Karpas-422 (cell line): ENCODE measurements around the gene CNGA1. TPM values are rescaled to one million over a fixed set of nuclear protein-coding genes. Genes with fewer than 3 reads are reported as not detected.
A peak's percentile ranks its signal among the peaks of the same experiment; 100 is the strongest.
"Not testable (repeated sequence)": the region's sequence is repeated elsewhere in the genome, so short reads cannot be mapped to it uniquely, and the experiment has no call there.

Experiments used
- DNase-seq: peaks from one replicate; pipeline ENCODE4 v3.0.0-alpha.2; 2015
- H2AFZ ChIP-seq: fragments of 200-600 bp; sonication (generic); 2 replicates; pipeline ENCODE4 v1.6.1; 2014; ENCODE audit warnings: antibody characterized with exemption, low read length, mixed read lengths
- H3K27ac ChIP-seq: fragments of 200-600 bp; sonication (generic); 2 replicates; pipeline ENCODE4 v1.5.1; 2014; ENCODE audit warnings: mild to moderate bottlenecking, low read length, moderate library complexity
- H3K27me3 ChIP-seq: fragments of 200-600 bp; sonication (generic); 2 replicates; pipeline ENCODE4 v1.6.1; 2014; ENCODE audit warnings: low read length, mixed read lengths
- H3K36me3 ChIP-seq: fragments of 200-600 bp; sonication (generic); 2 replicates; pipeline ENCODE4 v1.6.1; 2014; ENCODE audit warnings: low read length, mixed read lengths; ENCODE audit not compliant: insufficient read depth
- H3K4me1 ChIP-seq: fragments of 200-600 bp; sonication (generic); 2 replicates; pipeline ENCODE4 v1.6.1; 2014; ENCODE audit warnings: mild to moderate bottlenecking, low read length, mixed read lengths
- H3K4me2 ChIP-seq: fragments of 200-600 bp; sonication (generic); 2 replicates; pipeline ENCODE4 v1.6.1; 2014; ENCODE audit warnings: low read length, low read depth, mild to moderate bottlenecking; ENCODE audit not compliant: poor library complexity, severe bottlenecking
- H3K4me3 ChIP-seq: fragments of 200-600 bp; sonication (generic); 2 replicates; pipeline ENCODE4 v1.5.1; 2014; ENCODE audit warnings: mild to moderate bottlenecking, antibody characterized with exemption, low read length, mixed read lengths
- H3K79me2 ChIP-seq: fragments of 200-600 bp; sonication (generic); 2 replicates; pipeline ENCODE4 v1.6.1; 2014; ENCODE audit warnings: mild to moderate bottlenecking, low read length, mixed read lengths
- H3K9ac ChIP-seq: fragments of 200-600 bp; sonication (generic); 2 replicates; pipeline ENCODE4 v1.6.0; 2014; ENCODE audit warnings: low read length
- H3K9me2 ChIP-seq: fragments of 200-600 bp; sonication (generic), shearing (Covaris generic); replicated peaks from 2 replicates; pipeline ENCODE4 v1.6.0; 2014; ENCODE audit warnings: mild to moderate bottlenecking, low read length, moderate library complexity; ENCODE audit not compliant: insufficient read depth
- H3K9me3 ChIP-seq: fragments of 300-700, 200-600 bp; sonication (generic); 2 replicates; pipeline ENCODE4 v1.6.1; 2014; ENCODE audit warnings: low read length, mixed read lengths
- H4K20me1 ChIP-seq: fragments of 200-600 bp; sonication (generic); 2 replicates; pipeline ENCODE4 v1.6.1; 2014; ENCODE audit warnings: mild to moderate bottlenecking, antibody characterized with exemption, low read length, low read depth; ENCODE audit not compliant: insufficient read depth
- total RNA-seq: library from RNA; depleted of rRNA; stranded (reverse); fragments of >200 nt; shearing (Covaris generic); gene quantifications from 2 replicates; pipeline ENCODE4 v1.2.3, GENCODE V29; 2014; ENCODE audit warnings: low replicate concordance

Gene CNGA1
- total RNA-seq, 1 experiment from 2014 or later: not detected

DNA sequence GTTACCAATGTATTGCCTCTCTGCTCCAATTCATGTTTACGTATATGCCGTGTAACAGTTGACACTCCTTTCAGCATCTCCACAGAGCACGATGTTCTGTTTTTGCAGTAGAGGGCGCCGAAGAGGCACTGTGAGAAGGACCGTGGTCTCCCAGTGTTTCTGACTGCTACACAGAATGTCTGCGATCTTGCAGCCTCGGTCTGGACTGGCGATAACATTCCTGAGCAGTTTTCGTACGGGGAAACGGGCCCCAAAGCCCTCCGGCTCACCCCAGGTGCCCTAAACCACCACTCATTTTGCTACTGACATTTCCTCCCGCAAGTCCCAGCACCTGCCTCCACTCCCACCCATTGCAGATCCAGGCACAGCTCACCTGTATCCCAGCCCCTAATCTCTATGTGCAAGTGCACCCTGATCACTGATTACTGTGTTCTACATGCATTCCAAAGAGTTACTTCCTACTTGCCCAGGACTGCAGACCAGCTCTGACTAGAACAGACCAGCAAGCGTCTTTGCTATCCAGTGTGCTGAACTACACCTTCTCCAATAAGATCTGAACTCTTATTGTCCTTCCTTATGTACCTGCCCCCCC lies 89.7 kb downstream of the CNGA1 start:
- H3K9me2 ChIP-seq: no peaks in the 10 kb centered on the region
- peak overlapping the region; percentile 30 for H3K4me2 ChIP-seq
- H2AFZ ChIP-seq: peak overlapping the region; percentile 58; the same call in 1 of the 2 replicates
- H3K9ac ChIP-seq: no peak overlapping the region
- H3K36me3 ChIP-seq: no peaks in the 10 kb centered on the region; the same call in 1 of the 2 replicates
- H3K4me3 ChIP-seq: no peak overlapping the region
- H3K27me3 ChIP-seq: no peaks in the 10 kb centered on the region
- no peak overlapping the region for H3K27ac ChIP-seq
- no peaks in the 10 kb centered on the region for H4K20me1 ChIP-seq
- no peaks in the 10 kb centered on the region for H3K79me2 ChIP-seq
- peak; percentile 89 for DNase-seq
- peaks cover 3% of the 10 kb centered on the region; the same call in 1 of the 2 replicates for H3K9me3 ChIP-seq
- H3K4me1 ChIP-seq: peaks cover 40% of the 10 kb centered on the region

DNA sequence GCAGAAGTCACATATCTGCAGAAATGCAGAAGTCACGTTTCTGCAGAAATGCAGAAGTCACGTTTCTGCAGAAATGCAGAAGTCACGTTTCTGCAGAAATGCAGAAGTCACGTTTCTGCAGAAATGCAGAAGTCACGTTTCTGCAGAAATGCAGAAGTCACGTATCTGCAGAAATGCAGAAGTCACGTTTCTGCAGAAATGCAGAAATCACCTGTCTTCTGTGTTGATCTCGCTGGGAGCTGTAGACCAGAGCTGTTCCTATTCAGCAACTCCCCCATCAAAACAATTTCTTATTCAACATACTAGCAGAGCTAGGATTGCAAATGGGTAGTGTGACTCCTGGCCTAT lies 93.2 kb downstream of the CNGA1 start:
- peak; percentile 89 for DNase-seq
- Histone ChIP-seq H3K4me1 (peaks cover 28% of the 10 kb centered on the region), H3K4me2 (peak overlapping the region; percentile 32)

DNA sequence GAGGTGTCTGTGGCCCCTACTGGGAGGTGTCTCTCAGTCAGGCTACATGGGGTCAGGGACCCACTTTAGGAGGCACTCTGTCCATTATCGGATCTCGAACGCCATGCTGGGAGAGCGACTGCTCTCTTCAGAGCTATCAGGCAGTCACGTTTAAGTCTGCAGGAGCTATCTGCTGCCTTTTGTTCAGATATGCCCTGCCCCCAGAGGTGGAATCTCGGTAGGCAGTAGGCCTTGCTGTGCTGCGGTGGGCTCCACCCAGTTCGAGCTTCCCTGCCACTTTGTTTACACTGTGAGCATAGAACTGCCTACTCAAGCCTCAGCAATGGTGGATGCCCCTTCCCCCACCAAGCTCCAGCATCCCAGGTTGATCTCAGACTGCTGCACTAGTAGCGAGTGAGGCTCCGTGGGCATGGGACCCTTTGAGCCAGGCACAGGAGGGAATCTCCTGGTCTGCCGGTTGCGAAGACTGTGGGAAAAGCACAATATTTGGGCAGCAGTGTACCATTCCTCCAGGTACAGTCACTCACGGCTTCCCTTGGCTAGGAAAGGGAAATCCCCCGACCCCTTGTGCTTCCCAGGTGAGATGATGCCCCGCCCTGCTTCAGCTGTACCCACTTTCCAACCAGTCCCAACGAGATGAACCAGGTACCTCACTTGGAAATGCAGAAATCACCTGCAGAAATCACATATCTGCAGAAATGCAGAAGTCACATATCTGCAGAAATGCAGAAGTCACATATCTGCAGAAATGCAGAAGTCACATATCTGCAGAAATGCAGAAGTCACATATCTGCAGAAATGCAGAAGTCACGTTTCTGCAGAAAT lies 93.8 kb downstream of the CNGA1 start:
- Histone ChIP-seq H3K4me1 (peaks cover 24% of the 10 kb centered on the region), H3K27ac (peak overlapping the region; percentile 100)
- H4K20me1 ChIP-seq, H3K4me3 ChIP-seq, H3K79me2 ChIP-seq, H3K9me3 ChIP-seq, H3K27me3 ChIP-seq, H3K4me2 ChIP-seq, H3K36me3 ChIP-seq, H3K9ac ChIP-seq, H2AFZ ChIP-seq, H3K9me2 ChIP-seq: not testable (repeated sequence)
- DNase-seq: peak; percentile 79

More for the DNA sequence above, 93.2 kb downstream of the CNGA1 start:
- H3K9me2 ChIP-seq, H3K79me2 ChIP-seq, H4K20me1 ChIP-seq, H3K9me3 ChIP-seq, H3K36me3 ChIP-seq, H2AFZ ChIP-seq, H3K9ac ChIP-seq, H3K27me3 ChIP-seq: not testable (repeated sequence)
- Histone ChIP-seq H3K4me3 (0 out of 2 replicates have a peak overlapping the region, but pooled peaks have one; percentile 11), H3K27ac (peak overlapping the region; percentile 100)

DNA sequence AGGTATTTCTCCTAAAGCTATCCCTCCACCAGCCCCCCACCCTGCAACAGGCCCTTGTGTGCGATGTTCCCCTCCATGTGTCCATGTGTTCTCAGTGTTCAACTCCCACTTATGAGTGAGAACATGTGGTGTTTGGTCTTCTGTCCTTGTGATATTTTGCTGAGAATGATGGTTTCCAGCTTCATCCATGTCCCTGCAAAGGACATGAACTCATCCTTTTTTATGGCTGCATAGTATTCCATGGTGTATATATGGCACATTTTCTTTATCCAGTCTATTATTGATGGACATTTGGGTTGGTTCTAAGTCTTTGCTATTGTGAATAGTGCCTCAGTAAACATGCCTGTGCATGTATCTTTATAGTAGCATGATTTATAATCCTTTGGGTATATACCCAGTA lies 99.3 kb downstream of the CNGA1 start:
- not testable (repeated sequence) for H3K27me3 ChIP-seq, DNase-seq, H3K9me2 ChIP-seq, H3K36me3 ChIP-seq, H4K20me1 ChIP-seq, H3K9ac ChIP-seq, H3K27ac ChIP-seq, H2AFZ ChIP-seq, H3K4me3 ChIP-seq, H3K9me3 ChIP-seq, H3K4me2 ChIP-seq
- Histone ChIP-seq H3K4me1 (peaks cover 22% of the 10 kb centered on the region), H3K79me2 (peaks cover 22% of the 10 kb centered on the region)

DNA sequence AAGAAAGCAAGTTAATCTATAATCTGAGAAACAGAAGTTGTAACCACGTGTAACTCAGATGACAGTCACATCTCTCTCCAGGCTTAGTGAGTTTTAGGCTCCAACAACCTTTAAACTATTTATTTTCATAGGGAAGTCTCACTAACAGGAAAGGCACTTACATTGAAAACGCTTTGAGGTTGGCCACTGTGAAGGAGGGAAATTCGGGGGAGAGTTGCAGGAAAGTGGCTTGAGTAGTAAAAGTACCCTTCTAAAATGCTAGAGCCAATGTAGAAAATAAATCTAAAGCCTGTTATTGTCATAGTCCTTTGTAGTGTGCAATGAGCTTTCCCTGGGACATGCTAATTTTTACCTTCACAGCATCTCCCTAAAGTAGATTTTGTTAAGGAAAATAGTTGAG lies 101.1 kb downstream of the CNGA1 start:
- Histone ChIP-seq H3K4me1 (peaks cover 40% of the 10 kb centered on the region), H3K9me3 (no peaks in the 10 kb centered on the region), H3K27ac (peak overlapping the region; percentile 72), H3K4me2 (peak overlapping the region; percentile 77), H3K4me3 (peak overlapping the region; percentile 63), H3K9me2 (no peaks in the 10 kb centered on the region), H4K20me1 (no peaks in the 10 kb centered on the region), H3K79me2 (peaks cover 40% of the 10 kb centered on the region), H3K27me3 (no peaks in the 10 kb centered on the region), H3K36me3 (peaks cover 11% of the 10 kb centered on the region), H3K9ac (peak overlapping the region; percentile 59), H2AFZ (peak overlapping the region; percentile 57; the same call in 1 of the 2 replicates)
- DNase-seq: peak; percentile 49

DNA sequence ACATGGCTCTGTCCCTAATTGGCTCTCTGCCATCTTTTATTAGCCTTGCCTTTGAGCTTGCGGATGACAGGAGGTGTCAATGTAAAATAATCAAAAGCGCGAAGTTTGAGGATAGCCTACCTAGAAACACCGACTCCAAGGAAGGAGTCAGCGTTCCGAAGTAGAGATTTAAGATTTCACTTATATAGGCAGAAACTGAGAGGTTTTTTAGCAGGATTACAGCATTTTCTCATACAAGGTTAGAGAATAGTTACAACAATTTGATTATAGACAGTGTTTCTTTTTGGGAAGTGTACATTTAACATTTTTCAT lies 101.6 kb downstream of the CNGA1 start:
- peak overlapping the region; percentile 57; the same call in 1 of the 2 replicates for H2AFZ ChIP-seq
- H3K27me3 ChIP-seq: no peaks in the 10 kb centered on the region
- H4K20me1 ChIP-seq: no peaks in the 10 kb centered on the region
- H3K9ac ChIP-seq: peak overlapping the region; percentile 59
- no peak for DNase-seq
- peak overlapping the region; percentile 77 for H3K4me2 ChIP-seq
- H3K79me2 ChIP-seq: peaks cover 45% of the 10 kb centered on the region
- peaks cover 44% of the 10 kb centered on the region for H3K4me1 ChIP-seq
- H3K9me2 ChIP-seq: no peaks in the 10 kb centered on the region
- H3K36me3 ChIP-seq: peaks cover 16% of the 10 kb centered on the region
- no peaks in the 10 kb centered on the region for H3K9me3 ChIP-seq
- peak overlapping the region; percentile 63 for H3K4me3 ChIP-seq
- peak overlapping the region; percentile 72 for H3K27ac ChIP-seq

DNA sequence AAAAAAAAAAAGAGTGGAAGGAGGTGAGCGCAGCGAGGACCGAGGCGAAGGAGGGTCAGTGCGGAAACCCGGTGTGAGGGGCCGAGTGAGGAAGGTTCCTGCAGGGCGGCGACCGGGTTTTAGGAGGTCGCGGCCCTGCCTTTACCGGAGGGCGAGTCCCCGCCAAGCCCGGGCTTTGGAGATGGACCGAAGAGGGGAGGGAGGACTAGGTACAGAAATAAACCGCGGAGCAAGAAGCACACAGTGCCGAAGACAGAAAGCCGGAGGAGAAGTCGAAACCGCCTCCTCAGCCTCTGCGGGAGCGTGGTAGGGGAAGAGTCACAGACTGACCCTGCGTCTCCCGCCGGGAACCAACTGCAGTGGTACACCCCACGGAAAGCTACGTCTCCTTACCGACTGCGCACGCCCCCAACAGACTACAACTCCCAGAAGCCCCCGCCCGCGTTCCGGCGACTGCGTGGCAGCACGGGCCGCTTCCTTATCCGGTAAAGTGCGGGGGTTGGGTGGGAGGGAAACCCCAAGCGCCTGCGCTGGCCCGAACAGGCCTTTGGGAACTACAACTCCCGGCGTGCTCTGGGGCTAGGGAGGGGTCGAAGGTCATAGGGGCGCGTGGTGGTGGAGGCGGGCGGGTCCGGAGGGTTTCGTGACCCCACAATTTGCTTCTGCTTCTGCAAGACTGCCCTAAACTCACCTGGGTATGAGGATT lies 102.1 kb downstream of the CNGA1 start, which contains the start of gene NFXL1:
TSS of gene NFXL1 (minus strand) at position 364 of the 706 bp plus-strand sequence. CDS start 380 bp downstream, outside the sequence.
- Histone ChIP-seq H3K9me3 (no peaks in the 10 kb centered on the region), H3K4me3 (peak within 1 kb of the TSS; percentile 77), H2AFZ (peak within 1 kb of the TSS; percentile 65; the same call in 1 of the 2 replicates), H3K27me3 (no peaks in the 10 kb centered on the region), H3K79me2 (peaks cover 45% of the 10 kb centered on the region), H3K9me2 (no peaks in the 10 kb centered on the region), H3K36me3 (peaks cover 16% of the 10 kb centered on the region), H4K20me1 (no peaks in the 10 kb centered on the region), H3K27ac (peak within 1 kb of the TSS; percentile 72), H3K9ac (peak within 1 kb of the TSS; percentile 82), H3K4me2 (peak within 1 kb of the TSS; percentile 96), H3K4me1 (peaks cover 44% of the 10 kb centered on the region)
- DNase-seq: peak; percentile 99

DNA sequence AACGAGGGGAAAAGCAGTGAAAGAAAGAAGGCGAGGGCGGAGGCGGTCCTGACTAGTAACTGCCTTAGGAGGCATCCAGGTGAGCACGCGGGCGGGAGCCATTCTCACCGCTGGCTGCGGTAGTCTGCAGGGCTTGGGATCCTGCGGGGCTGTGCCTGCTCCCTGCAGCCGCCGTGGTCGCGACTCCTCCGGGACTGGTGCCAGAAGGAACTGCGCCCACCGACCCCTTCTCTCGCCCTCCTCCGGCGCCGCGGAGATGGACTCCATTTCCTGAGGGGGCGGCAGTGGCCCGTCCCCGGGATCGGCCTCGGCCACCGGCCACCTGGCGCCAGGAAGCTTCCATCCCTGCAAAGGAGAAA lies 102.6 kb downstream of the CNGA1 start:
- no peaks in the 10 kb centered on the region for H4K20me1 ChIP-seq
- peaks cover 21% of the 10 kb centered on the region for H3K36me3 ChIP-seq
- peak; percentile 70 for DNase-seq
- peaks cover 50% of the 10 kb centered on the region for H3K79me2 ChIP-seq
- peaks cover 49% of the 10 kb centered on the region for H3K4me1 ChIP-seq
- peak overlapping the region; percentile 71 for H3K27ac ChIP-seq
- peak overlapping the region; percentile 82 for H3K9ac ChIP-seq
- H2AFZ ChIP-seq: peak overlapping the region; percentile 65; the same call in 1 of the 2 replicates
- H3K9me3 ChIP-seq: no peaks in the 10 kb centered on the region
- no peaks in the 10 kb centered on the region for H3K9me2 ChIP-seq
- peak overlapping the region; percentile 96 for H3K4me2 ChIP-seq
- peak overlapping the region; percentile 77 for H3K4me3 ChIP-seq
- H3K27me3 ChIP-seq: no peaks in the 10 kb centered on the region
